NCI-H82 treated with DMSO at 0.1 percent for 48 hours (cell line): Measurements from ENCODE around the gene ABCB6.

Experiments used
- DNase-seq: peaks from one replicate; lab custom pipeline; 2025; ENCODE audit not compliant: unreplicated experiment; lab: John Stamatoyannopoulos, UW

Gene ABCB6

GRCh38 chr2:219245899-219246230 is 27.1 kb upstream of the ABCB6 start:
- no peak for DNase-seq

GRCh38 chr2:219245148-219245898 is 26.6 kb upstream of the ABCB6 start, which contains the start of the genes GLB1L and STK16:
GLB1L (minus strand) TSS chr2:219245444; CDS start chr2:219243573, 1,871 bp downstream.
STK16 (plus strand) TSS chr2:219245479; CDS start chr2:219246000, 521 bp downstream.
- peak; percentile 27 for DNase-seq

DNA sequence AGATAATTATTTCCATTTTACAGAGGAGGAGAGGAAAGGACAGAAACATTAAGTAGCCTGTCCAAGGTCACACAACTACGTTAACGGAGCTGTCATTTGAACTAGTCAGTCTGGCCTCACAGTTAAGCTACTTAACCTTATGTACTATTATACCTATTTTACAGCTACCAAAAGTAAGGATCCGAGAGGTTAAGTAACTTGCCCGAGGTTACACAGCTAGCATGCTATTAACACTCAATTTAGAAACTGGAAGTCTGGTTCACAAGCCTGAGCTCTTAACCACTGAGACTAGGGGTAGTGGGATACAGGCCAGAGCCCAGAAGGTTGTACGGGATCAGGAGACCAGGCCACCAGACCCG is 26.0 kb upstream of the ABCB6 start:
- no peak for DNase-seq

GRCh38 chr2:219243291-219243761 is 24.6 kb upstream of the ABCB6 start:
- DNase-seq, result no peak

GRCh38 chr2:219234331-219234730 is 15.6 kb upstream of the ABCB6 start:
- no peak for DNase-seq

- DNase-seq, result no peak
These were observed 11.3 kb upstream of the ABCB6 start for GRCh38 chr2:219230059-219230540.

GRCh38 chr2:219229305-219230058 is 10.7 kb upstream of the ABCB6 start, which contains the start of the genes ANKZF1 and ATG9A:
ANKZF1 (plus strand) TSS chr2:219229806; CDS start chr2:219230258, 452 bp downstream.
ATG9A (minus strand) TSS chr2:219229636; CDS start chr2:219228024, 1,612 bp downstream.
- peak; percentile 98 for DNase-seq

DNA sequence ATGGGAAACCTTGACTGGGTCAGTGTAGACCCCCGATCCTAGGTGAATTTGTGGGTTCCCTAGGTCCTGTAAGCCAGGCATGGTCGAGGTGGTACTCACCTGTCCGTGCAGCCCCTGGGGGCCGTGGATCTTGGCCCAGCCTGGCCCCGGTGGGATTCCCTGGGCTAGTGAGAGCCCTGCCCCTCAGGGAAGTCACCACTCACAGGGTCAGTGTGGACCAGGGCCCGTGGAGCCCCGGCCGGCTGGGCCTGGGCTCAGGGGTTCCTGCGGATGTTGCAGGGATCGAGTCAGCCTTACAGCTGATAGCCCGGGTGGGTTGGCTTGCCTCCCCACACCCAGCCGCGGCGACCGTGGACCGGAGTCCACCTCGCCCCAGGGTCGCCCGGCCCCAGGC is 10.2 kb upstream of the ABCB6 start:
- no peak for DNase-seq

DNA sequence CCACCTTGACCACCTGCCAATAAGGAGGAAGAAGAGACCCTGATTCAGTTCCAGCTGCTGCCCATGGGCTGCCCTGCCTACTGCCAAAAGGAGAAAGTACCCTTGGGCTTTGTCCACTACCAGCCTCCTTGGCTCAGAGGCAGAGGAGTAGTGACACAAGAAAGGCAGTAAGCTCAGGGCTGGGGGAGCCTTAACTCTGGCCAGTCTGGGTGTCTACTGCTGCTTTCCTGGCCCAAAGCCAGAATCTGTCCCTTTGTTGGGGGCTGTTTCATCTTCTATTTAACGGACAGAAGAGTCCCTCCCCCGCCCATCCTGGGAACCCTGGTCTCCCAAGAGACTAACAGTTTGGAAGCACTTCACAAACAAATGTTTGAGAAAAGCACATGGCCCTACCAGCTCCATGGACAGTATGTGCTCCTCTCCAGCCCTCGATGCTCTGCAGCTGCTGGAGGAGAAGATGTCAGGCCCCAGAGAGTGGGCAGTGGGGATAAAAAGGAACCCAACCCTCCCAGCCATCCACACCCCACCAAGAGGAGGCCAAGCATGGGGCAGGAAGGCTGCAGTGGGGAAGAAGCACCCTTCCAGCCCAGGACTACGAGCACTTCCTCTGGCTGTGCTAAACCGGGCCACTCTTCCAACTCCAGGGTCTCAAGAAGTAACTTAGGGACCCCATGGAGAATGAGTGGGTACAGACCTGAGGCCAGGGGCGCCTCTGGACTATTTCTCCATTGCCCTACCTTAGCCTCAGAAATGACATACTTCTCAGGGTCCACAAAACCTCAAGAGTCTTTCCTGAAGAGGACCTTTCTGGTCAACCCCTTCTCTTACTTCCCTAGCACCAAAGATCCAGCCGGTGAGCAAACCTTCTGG is 9.5 kb upstream of the ABCB6 start:
- no peak for DNase-seq

DNA sequence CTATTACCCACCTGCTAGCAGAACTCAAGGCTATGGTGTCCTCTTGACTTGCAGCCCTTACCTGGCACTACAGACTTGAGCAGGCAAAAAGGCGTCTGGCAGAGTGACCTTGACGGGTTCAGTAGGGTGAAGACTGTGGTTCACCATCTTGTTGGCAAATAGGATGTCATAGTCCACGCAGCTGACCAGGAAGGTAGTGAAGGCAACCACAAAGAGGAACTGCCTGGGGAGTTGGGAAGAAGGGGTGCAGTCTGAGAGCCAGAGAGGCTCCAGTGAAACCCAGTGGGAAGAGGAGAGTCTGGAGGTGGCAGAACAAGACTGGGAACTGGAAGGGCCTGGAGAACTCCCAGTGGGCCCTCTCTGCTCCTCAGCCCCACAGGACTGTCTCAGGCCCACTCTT is 6.6 kb upstream of the ABCB6 start:
- no peak for DNase-seq

- no peak for DNase-seq
These were observed 5.3 kb upstream of the ABCB6 start for GRCh38 chr2:219223831-219224610.

DNA sequence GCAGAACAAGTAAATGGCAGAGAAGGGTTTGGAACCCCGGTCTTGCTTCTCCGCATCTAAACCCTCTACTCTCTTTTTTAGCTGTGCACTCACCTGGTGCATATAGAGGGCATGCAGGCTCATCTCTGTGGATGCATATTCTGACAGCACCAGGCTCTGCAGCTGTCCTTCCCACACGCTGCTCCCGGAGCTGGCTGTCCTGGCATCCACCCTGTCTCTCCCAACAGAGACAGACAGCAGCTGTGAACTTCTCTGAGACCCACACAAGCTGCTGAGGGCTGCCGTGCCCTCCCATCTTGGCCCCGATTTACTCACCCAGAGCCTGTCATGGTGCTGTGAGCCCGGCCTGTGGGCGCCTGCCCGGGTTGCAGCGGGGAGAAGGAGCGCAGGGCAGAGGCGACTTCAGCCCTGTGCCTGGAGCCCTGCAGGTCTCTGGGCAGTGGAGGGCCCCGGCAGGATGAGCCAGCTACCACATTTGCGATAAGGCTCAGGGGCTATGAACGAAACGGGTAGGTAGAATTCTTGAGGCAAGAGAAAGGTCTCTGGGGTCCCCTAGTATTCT is 3.3 kb upstream of the ABCB6 start:
- no peak for DNase-seq

DNA sequence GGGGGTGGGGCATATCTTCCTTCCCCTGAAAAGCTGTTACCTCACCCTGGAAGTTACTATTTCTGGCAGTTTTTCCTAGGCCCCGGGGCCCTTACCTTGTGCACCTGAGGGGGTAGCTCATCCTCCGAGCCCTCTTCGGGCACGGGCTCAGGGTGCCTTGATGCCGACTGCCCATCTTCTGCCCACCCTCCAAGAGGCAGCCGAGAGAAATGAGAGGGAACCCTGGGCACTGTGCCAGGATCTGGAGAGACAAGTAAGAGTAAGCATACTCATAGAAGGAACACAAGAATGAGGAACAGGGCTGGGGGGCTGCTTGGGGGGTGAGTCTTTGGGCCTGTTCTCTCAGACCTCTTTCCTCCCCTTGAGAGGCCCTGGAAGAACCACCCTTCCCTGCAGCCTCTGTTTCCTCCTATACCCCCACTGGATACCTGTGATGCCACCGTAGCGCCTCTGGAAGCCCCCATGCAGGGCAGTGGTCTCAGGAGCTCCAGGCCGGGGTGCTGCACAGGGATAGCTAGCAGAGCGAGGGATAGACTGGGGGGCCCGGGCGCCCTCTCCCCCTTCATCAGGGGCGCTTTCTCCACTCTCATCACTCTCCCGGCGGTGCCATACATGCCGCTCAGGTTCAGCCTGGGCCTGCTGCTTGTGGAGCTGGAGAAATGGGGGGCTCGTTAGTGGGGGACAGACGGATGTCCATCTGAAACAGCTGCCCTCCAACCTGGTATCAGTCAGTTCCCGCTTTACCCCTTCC is 2.1 kb upstream of the ABCB6 start:
- DNase-seq, result no peak

GRCh38 chr2:219219784-219220532 is 1.2 kb upstream of the ABCB6 start:
- no peak for DNase-seq

DNA sequence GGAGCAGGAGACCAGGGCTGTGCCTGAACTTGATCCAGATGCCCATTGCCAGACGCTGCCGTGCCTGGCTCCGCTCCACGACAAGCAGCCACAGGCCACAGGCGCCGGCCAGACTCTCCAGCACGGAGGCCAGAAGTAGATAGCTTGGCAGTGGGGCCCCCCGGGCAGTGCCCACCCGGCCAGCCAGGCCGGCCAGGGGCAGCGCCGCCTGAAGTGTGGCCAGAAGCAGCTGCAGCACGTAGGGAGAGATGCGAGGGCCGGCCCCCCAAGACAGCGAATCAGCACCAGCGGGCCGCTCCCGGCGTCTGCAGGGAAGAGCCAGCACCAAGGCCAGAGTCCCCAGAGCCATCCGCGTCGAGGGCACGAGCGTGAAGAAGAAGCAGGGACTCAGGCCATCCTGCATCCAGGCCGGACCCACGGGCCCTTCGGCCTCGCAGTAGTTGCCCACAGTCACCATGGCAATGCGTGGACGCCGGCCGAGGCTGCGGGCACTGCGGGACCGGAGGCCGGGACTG is 484 bp downstream of the ABCB6 start:
- no peak for DNase-seq

DNA sequence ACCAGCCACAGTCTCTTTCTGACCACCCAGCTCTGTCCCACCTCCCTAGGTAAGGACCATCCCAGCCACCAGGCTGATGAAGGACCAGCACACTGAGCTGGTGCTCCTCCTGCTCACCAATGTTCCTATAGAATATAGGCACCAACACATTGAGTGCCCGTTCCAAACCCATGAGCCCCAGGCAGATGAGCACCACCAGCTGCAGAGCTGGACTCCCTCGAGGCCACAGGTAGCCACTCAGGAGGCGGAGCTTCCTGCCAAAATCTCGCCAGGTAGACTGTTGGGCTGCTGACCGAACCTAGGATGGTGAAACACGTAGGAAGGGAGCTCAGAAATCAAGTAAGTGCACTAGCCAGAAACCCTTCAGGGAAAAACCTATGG is 2.2 kb downstream of the ABCB6 start:
- no peak for DNase-seq

DNA sequence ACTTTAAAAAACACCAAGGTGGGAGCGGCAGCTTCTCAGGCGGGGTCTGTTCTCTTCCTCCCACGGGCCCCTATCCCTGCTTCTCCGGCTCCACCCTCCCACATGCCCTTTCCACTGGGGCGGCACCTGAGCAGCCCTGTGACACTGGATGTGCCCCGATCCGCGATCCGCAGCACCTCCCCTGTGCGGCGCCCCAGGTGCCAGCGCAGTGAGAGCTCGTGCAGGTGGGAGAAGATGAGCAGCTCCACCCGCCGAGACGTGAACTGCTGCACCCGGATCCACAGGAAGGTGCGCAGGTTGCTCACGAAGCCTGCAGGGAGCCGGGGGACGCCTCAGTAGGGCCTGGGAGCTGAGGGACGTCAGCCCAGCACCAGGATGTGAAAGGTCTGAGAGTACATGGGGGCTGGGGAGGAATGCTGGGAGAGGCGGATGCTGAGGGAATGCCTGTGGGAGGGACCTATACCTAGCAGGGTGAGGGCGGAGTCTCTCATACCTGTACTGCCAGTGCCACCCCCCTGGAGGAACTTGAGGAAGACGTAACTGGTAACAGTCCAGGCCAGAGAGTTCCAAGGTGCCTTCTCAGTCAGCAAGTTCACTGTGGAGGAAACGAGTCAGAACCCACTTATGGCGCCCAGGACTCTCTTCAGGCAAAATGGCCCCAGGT is 2.8 kb downstream of the ABCB6 start:
- DNase-seq, result no peak

DNA sequence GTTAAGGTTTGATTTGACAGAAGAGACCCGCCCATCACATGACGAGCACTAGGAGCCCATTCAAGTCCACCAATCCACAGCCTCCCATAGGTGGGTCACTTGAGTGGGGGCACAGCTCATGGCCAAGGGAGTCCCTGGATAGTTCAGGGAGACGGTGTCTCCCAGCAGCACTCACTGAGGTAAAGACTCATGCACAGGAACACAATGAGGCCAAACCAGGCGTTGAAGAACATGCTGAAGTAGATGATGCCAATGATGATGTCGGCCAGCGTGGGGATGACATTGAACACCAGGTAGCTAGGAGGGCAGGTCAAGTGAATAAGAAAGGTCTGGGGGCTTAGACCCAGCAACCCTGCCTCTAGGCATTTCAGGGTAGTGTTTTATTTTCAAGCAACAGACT is 4.0 kb downstream of the ABCB6 start:
- no peak for DNase-seq
